ENCODE results near the gene PFDN2.
"Not testable (repeated sequence)": the region's sequence is repeated elsewhere in the genome, so short reads cannot be mapped to it uniquely, and the experiment has no call there.

The PFDN2 gene

DNA sequence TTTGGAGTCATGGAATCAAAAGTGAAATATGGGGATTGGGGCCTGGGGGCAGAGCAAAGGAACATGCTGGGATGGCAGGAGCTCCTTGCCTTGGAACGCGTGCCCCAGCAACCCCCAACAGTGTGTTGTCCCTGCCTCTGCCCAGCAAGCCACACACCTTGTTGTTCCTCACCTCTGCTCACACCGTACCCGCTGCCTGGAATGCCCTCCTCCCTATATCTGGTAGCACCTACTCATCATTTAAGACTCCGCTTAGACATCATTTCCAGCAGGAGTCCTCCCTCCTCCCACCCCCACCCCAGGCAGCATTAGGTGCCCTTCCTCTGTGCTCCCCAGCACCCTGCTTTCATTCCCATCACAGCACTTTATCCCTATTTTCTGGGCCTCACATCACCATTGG lies 36.3 kb downstream of the PFDN2 start:
- no peak for DNase-seq (ENCODE audit: low read depth, low spot score)

DNA sequence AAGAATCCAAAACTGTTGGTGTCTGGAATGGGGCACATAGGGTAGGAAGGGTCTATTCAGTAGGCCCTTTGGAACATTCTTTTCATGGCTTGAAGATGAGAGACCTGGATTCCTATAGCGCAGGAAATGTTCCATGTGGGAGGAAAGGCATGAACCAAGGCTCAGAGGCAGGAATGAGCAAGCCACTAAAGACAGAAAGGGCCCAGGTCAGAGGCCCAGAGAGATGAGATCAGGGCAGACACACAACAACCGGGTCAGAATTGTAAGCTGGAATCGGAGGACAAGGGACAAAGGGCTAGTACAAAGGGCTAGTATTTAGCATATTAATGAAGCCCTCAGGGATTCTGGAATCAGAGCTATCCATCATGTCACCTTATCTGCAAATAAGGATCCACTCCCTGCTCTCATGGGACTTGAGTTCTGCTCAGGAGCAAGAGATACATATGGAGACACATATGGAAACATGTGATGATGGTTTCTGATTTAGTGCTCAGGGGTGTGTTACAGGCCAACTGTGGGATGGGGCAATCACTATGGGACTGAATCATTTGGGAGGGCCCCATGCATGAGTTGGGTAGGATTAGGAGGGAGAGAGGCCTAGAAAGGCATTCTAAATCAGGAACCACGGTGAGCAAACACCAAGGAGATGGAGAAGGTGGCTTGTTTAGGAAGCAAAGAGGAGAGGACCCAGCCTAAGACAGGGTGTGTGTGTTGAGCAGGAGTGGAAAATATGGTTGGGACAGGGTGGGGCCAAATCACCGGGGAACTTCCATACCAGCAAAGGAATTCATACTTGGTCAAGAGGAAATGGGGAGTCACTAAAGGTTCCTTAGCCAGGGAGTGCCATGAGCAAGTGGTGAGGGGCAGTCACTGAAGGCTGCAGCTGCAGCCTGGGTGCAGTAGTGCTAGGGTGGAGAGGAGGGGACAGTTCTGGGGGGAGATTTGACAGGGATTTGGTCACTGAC lies 37.1 kb downstream of the PFDN2 start:
- no peak for DNase-seq (ENCODE audit: low read depth, low spot score)

- no peak for DNase-seq (ENCODE audit: low read depth, low spot score)
Observed at GRCh38 chr1:161079436-161080110, 38.3 kb downstream of the PFDN2 start.

- DNase-seq (ENCODE audit: low read depth, low spot score): no peak
Observed at GRCh38 chr1:161077426-161077825, 40.4 kb downstream of the PFDN2 start.

- DNase-seq (ENCODE audit: low read depth, low spot score): no peak
Observed at GRCh38 chr1:161076410-161076809, 41.4 kb downstream of the PFDN2 start.

DNA sequence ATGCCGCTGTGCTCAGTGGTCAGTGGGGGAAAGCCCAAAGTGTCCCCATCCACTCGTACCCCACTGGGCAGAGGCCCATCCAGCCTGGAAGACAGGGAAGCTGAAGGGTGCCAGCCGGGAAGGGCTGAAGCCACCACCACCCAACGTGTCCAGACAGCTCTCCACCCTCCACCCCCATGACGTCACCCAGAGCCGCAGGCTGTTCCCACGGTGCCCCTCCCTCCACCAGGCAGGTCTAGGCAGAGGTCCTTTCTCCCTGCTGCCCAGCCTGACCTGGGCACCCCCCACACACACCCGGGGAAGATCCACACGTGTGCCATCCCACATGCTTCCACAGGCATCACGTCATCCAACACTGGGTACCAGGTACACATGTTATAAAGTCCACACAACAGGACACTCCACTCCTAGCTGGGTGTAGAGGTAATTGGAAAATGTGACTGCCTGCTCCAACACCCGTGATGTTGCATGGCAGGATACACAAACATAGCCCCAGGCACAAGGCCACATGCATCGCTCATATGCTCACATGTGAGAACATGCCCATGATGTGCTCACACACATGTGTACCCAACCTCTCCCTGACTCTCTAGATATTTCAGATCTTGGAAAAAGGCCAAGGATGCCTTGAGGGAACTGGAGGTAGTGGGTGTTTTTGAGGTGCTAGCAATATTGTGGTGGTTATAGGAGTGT lies 43.0 kb downstream of the PFDN2 start:
- no peak for DNase-seq (ENCODE audit: low read depth, low spot score)

- DNase-seq (ENCODE audit: low read depth, low spot score): no peak
Observed at GRCh38 chr1:161073474-161074121, 44.2 kb downstream of the PFDN2 start.

GRCh38 chr1:161072751-161073449 lies 44.9 kb downstream of the PFDN2 start:
- no peak for DNase-seq (ENCODE audit: low read depth, low spot score)

DNA sequence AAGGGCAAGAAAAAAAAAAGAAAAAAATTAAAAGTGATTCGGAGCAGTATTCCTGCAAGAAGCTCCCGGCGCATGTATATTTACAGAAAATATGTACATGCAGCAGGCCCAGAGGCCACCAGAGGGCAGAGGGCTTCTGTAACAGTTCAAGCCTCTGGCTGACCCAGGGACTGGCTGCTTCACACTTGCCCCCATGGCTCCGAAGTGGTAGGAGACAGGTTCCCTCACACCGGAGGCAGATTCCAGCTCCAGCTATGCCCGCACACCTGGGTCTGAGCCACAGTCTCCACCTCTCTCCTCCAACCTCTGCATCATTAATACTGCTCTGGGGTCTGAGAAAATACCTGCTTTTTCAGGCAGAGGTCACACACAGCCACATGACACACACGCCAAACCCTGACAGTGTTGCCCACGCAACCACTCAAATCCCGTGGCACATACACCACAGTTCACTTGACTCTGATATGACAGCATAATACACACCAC lies 45.9 kb downstream of the PFDN2 start:
- no peak for DNase-seq (ENCODE audit: low read depth, low spot score)

DNA sequence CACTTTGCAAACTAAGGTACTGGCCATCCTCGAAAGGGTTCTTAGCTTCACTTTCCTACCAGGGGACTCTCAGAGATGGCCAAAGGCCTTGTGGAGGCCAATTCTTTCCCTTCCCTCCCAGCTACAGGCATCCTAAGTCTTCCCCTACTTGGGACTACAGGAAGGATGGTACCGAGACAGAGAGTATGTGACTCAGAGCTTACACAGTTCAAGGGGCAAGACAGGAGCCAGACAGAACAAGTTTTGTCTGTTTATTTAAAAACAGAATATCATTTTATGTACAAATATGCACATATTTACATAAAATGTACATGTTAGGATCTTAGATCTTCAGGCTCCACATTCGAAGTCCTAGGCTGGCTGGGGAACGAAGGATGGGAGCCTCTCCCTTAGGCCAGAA lies 47.1 kb downstream of the PFDN2 start:
- no peak for DNase-seq (ENCODE audit: low read depth, low spot score)

DNA sequence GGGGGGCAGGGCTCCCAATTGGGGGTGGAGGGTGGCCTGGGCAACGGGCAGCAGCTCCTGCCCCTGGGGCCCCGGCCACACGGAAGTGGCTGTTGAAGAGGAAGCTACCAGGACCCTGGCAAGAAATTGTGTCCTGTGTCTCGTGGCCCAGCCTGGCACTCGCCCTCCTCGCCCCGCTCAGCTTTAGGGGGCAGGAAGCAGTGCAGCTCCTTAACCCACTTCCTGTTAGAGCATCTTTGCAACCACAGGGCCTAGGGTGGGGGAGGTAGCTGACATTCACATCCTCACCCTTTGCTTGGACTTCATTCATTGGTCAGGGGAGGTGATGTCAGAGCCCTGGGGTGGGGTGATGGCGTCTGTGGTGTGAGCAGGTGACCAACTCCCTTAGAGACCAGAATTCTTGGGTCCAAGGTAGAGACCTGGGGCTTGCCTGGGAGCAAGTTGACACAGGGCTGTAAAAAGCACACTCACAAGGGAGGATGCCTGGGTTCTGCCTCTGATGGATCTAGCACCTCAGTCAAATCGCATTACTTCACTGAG lies 48.0 kb downstream of the PFDN2 start, which contains the start of gene ARHGAP30:
Gene ARHGAP30, minus strand, starts transcription at position 161 of the 540 bp plus-strand sequence. CDS start 267 bp downstream, outside the sequence.
- DNase-seq (ENCODE audit: low read depth, low spot score): no peak

- no peak for DNase-seq (ENCODE audit: low read depth, low spot score)
Observed at GRCh38 chr1:161069241-161069640, 48.6 kb downstream of the PFDN2 start.

- no peak for DNase-seq (ENCODE audit: low read depth, low spot score)
Observed at GRCh38 chr1:161068306-161069234, 49.3 kb downstream of the PFDN2 start.

DNA sequence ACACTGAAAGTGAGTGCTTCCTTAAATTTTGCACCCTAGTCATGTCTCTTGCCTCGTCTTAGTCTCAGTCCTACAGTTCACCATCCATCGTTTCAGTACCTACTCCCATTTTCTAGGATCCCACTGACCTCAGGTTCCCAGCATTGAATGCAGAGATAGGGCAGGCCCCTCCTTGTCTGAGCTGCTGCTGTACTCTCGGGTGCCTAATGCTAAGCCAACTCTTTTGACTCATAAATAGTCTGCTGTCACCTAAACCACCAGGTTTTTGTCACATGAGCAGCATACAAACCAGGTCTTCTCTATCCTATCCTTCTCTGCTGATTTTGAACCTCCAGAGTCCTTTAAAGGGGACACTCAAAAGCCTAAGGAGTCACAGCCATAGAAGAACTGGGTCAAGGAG lies 51.1 kb downstream of the PFDN2 start:
- no peak for DNase-seq (ENCODE audit: low read depth, low spot score)

GRCh38 chr1:161065681-161066080 lies 52.2 kb downstream of the PFDN2 start:
- DNase-seq (ENCODE audit: low read depth, low spot score): not testable (repeated sequence)

DNA sequence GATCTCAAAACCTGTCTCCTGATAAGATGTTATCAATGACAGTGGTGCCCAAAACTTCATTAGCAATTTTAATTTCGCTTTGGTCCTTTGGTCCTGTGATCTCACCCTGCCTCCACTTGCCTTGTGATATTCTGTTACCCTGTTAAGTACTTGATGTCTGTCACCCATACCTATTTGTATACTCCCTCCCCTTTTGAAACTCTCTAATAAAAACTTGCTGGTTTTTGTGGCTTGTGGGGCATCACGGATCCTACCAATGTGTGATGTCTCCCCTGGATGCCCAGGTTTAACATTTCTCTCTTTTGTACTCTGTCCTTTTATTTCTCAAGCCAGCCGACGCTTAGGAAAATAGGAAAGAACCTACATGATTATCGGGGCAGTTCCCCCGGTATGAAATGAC lies 53.9 kb downstream of the PFDN2 start:
- not testable (repeated sequence) for DNase-seq (ENCODE audit: low read depth, low spot score)

GRCh38 chr1:161061419-161061818 lies 56.4 kb downstream of the PFDN2 start:
- no peak for DNase-seq (ENCODE audit: low read depth, low spot score)

DNA sequence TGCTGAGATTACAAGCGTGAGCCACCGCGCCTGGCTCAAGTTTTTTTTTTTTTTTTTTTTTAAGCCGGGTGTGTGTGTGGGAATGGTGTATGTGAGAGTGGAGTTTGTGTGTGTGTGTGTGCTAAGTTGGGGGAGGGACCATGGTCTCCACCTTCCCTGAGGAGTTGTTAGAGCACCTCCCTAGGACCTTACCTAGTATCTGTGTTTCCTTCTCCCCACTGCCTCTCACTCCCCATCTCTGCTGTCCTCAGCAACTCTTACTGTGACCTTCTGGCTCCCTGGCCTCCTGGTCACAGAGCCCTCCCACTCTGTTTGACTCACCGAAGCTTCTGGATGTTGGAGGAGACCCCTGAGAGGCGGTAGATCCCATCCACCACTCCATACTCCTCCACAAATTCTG lies 58.5 kb downstream of the PFDN2 start:
- DNase-seq (ENCODE audit: low read depth, low spot score): no peak

- DNase-seq (ENCODE audit: low read depth, low spot score): no peak
Observed at GRCh38 chr1:161054805-161055204, 63.0 kb downstream of the PFDN2 start.
